ENCODE measurements around the gene DNAI1.

GRCh38 chr9:34518110-34518616, 59.6 kb downstream of the DNAI1 start:
- TF ChIP-seq POLR2AphosphoS5 (IDR thresholded peaks at IDR 0.05; ENCODE audit: low read depth, low read length) (no peak), POLR2A (IDR thresholded peaks at IDR 0.05; ENCODE audit: low read depth, low read length) (no peak), TAF1 (IDR thresholded peaks at IDR 0.05; ENCODE audit: borderline replicate concordance, low read depth, low read length) (no peak)

Data from GM12892 (cell line).